ENCODE results near the gene STMN3.

Gene STMN3

DNA sequence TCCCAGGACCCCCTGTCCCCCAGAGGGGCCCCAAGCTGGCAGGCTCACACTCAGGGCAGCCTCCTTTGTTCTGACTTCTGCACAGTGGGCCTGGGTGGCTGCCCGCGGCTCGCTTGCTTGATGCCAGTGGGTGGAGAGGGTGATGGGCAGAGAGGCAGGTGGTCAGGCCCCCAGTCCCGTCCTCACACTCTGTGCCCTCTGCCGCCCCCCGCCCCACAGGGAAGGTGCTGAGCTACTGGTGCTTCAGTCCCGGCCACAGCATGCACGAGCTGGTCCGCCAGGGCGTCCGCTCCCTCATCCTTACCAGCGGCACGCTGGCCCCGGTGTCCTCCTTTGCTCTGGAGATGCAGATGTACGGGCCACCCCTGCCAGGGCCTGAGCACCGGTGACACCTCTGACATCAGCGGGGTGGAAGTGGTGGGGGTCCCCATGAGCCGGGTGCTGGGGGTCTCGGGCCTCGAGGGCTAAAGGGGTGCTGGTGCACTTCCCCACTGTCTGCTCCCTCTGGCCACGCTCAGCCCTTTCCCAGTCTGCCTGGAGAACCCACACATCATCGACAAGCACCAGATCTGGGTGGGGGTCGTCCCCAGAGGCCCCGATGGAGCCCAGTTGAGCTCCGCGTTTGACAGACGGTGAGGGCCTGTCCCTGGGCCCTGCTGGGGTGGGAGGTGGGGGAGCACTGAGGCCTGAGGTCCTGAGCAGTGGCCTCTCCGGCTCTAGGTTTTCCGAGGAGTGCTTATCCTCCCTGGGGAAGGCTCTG lies 34.4 kb upstream of the STMN3 start:
- Histone ChIP-seq H3K9me3 (ENCODE audit: insufficient read depth, low read length) (no peaks in the 10 kb centered on the region), H4K20me1 (ENCODE audit: low read depth, low read length) (no peaks in the 10 kb centered on the region), H3K4me2 (ENCODE audit: low read depth, low read length, poor library complexity, severe bottlenecking) (no peak overlapping the region), H3K27me3 (ENCODE audit: low read length) (no peaks in the 10 kb centered on the region), H3K4me3 (ENCODE audit: insufficient read depth, low read length, poor library complexity, severe bottlenecking) (no peak overlapping the region), H3K36me3 (ENCODE audit: low read length) (no peaks in the 10 kb centered on the region), H3K9ac (ENCODE audit: low read length) (no peak overlapping the region), H3F3A (ENCODE audit: insufficient read depth) (no peaks in the 10 kb centered on the region), H2AFZ (ENCODE audit: low read depth, low read length, severe bottlenecking) (no peak overlapping the region), H3K27ac (ENCODE audit: low read depth, low read length) (no peak overlapping the region), H3K79me2 (ENCODE audit: insufficient read depth, low read length) (no peaks in the 10 kb centered on the region), H3K9me2 (replicated peaks; ENCODE audit: insufficient read depth, low read length) (no peaks in the 10 kb centered on the region)
- TF ChIP-seq EZH2phosphoT487 (conservative IDR thresholded peaks at IDR 0.05; ENCODE audit: low read length): no peak
- TF ChIP-seq CTCF (IDR thresholded peaks at IDR 0.05; ENCODE audit: insufficient read depth, low read length, poor library complexity, severe bottlenecking): no peak

- H3K9ac ChIP-seq (ENCODE audit: low read length): no peak overlapping the region
- no peak for TF ChIP-seq CTCF (IDR thresholded peaks at IDR 0.05; ENCODE audit: insufficient read depth, low read length, poor library complexity, severe bottlenecking)
Measured at GRCh38 chr20:63686492-63687321, 33.5 kb upstream of the STMN3 start.

DNA sequence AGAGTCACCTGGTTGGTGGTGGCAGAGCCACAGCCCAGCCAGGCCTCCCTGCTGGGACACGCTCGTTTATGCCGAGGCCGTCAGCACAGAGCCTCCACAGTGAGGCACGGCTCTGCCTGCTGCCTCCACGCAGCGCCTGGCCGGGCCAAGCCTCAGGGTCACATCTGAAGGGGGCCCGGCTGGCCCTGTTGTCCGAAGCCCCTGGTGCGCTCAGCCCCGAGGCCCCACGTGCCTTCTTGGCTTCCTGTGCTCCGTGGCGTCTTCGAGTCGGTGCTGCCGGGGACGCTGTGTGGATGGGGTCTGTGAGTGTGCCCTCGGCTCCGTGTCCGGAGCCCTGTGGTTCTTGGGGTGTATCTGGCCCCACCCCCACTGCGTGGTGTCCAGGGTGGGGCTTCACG lies 32.9 kb upstream of the STMN3 start:
- H3K9me3 ChIP-seq (ENCODE audit: insufficient read depth, low read length): no peaks in the 10 kb centered on the region
- H3K27me3 ChIP-seq (ENCODE audit: low read length): no peaks in the 10 kb centered on the region
- no peaks in the 10 kb centered on the region for H3K9me2 ChIP-seq (replicated peaks; ENCODE audit: insufficient read depth, low read length)
- no peak overlapping the region for H2AFZ ChIP-seq (ENCODE audit: low read depth, low read length, severe bottlenecking)
- TF ChIP-seq CTCF (IDR thresholded peaks at IDR 0.05; ENCODE audit: insufficient read depth, low read length, poor library complexity, severe bottlenecking) (no peak), EZH2phosphoT487 (conservative IDR thresholded peaks at IDR 0.05; ENCODE audit: low read length) (no peak)
- H3F3A ChIP-seq (ENCODE audit: insufficient read depth): no peaks in the 10 kb centered on the region
- H3K36me3 ChIP-seq (ENCODE audit: low read length): no peaks in the 10 kb centered on the region
- H4K20me1 ChIP-seq (ENCODE audit: low read depth, low read length): no peaks in the 10 kb centered on the region
- no peak overlapping the region for H3K4me3 ChIP-seq (ENCODE audit: insufficient read depth, low read length, poor library complexity, severe bottlenecking)
- H3K79me2 ChIP-seq (ENCODE audit: insufficient read depth, low read length): no peaks in the 10 kb centered on the region
- no peak overlapping the region for H3K4me2 ChIP-seq (ENCODE audit: low read depth, low read length, poor library complexity, severe bottlenecking)
- no peak overlapping the region for H3K9ac ChIP-seq (ENCODE audit: low read length)
- no peak overlapping the region for H3K27ac ChIP-seq (ENCODE audit: low read depth, low read length)

More at GRCh38 chr20:63686492-63687321, 33.5 kb upstream of the STMN3 start:
- H2AFZ ChIP-seq (ENCODE audit: low read depth, low read length, severe bottlenecking): no peak overlapping the region
- no peak overlapping the region for H3K4me2 ChIP-seq (ENCODE audit: low read depth, low read length, poor library complexity, severe bottlenecking)
- no peak overlapping the region for H3K4me3 ChIP-seq (ENCODE audit: insufficient read depth, low read length, poor library complexity, severe bottlenecking)
- H3K27ac ChIP-seq (ENCODE audit: low read depth, low read length): no peak overlapping the region
- H3K9me3 ChIP-seq (ENCODE audit: insufficient read depth, low read length): no peaks in the 10 kb centered on the region
- H3K79me2 ChIP-seq (ENCODE audit: insufficient read depth, low read length): no peaks in the 10 kb centered on the region
- no peaks in the 10 kb centered on the region for H3K27me3 ChIP-seq (ENCODE audit: low read length)
- H3K9me2 ChIP-seq (replicated peaks; ENCODE audit: insufficient read depth, low read length): no peaks in the 10 kb centered on the region
- H4K20me1 ChIP-seq (ENCODE audit: low read depth, low read length): no peaks in the 10 kb centered on the region
- H3F3A ChIP-seq (ENCODE audit: insufficient read depth): no peaks in the 10 kb centered on the region
- no peaks in the 10 kb centered on the region for H3K36me3 ChIP-seq (ENCODE audit: low read length)
